GM18502 (cell line): ENCODE measurements around the gene C20orf141.

Source experiments
- ATAC-seq: cut with Tn5 transposase; IDR thresholded peaks from one replicate; pipeline ENCODE4 v1.9.1; 2021; ENCODE audit warnings: mild to moderate bottlenecking; ENCODE audit not compliant: unreplicated experiment, poor library complexity

C20orf141 gene

DNA sequence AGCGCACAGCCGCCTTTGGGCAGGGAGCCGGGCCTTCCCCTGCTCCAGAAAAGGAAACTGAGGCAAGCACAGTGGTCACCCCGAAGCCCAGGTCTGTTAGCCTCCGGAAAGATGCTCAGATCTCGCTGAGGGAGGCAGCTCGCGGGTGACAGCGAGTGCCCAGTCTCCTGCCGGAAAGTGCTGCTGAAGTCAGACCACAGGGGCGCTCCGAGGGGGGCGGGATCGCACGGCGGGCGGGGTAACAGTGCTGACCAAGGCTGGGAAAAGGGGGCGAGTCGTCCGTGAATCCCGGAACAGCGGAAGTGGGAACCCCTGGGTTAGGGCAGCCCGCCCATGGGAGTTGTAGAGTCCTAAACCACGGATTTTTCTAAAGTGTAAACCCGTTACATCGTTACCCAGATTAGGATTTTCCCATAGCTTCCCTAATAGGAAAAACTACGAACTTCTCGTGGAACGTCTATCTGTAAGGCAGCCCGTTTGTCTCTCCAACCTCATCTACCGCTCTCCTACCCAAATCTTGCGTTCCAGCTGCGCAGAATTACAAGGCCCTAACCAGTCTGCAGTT is 26.3 kb downstream of the C20orf141 start:
- ATAC-seq, result peak; percentile 31

DNA sequence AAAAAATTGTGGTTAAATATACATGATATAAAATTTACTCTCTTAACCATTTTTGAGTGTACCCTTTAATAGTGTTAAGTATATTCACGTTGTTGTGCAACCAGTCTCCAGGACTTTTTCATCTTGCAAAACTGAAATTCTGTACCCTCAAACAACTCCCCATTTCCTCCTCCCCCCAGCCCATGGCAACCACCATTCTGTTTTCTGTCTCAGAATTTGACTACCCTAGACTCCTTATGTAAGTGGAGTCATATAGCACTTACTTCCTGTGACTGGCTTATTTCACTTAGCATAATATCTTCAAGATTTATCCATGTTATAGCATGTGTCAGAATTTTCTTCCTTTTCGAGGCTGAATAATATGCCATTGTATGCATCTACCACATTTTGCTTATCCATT is 30.8 kb downstream of the C20orf141 start:
- ATAC-seq, result no peak

DNA sequence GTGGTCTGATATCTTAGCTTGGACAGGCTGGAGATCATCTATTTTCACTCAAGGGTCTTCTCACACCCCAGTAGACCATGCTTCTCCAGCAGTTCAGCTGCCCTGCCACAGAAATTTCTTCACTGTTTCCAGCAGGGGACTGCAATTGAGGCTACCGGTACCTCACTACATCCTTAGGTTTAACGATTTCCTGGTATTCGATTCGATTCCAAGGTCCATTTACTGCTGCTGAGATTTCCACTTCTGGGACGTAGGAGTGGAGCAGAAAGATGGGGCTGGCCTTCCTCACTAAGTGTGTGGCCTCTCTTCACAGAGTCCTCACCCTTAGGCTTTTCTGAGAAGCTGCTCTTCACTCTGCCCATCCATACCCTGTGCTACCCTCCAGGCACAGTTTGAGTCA is 31.9 kb downstream of the C20orf141 start:
- ATAC-seq, result no peak

DNA sequence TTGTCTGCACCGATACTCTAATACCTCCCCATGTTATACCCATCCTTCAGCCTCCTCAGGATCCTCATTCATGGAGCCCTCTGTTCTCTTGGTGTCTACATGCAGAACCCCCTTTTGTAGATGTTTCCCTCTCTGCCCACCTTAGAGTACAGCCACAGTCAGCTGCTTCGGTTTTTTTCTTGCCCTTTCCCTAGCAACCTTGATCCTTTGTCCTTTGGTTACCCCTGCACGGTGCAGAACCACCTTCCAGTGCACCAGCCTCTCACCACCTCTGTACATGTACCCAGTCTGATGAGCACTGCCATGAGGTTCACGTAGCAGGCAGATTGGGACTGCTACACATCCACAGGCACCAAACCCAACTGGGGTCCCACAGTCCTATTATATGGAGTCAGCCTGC is 33.0 kb downstream of the C20orf141 start:
- ATAC-seq, result no peak

DNA sequence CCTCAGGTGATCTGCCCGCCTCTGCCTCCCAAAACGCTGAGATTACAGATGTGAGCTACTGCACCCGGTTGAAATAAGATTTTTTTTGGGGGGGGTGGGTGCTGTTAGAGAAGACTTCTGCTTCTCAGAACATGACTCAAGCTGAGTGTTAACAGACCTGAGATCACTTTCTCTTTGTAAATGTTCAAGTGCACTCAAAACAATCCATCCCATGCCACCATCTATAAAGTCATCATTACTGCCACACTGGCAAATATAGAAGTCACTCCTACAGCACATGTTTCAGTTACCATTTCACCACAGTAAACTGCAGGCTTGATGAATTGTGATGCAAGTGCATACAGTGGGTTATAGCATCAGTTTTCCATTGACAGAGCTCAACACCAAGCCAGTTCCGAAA is 34.7 kb downstream of the C20orf141 start:
- no peak for ATAC-seq

DNA sequence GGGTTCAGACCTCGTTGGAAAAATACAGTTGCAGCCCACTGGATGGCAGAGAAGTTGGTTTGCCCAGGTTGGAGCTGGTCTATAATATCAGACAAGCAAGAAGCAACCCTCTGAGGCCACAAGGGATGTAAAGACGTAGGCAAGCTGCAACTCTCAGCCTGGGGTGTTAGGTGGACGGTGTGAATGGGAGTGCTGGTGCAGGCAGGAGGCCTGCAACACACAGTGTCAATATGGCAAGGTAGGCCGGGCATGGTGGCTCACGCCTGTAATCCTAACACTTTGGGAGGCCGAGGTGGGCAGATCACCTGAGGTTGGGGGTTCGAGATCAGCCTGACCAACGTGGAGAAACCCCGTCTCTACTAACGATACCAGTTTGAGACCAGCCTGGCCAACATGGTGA is 36.3 kb downstream of the C20orf141 start:
- ATAC-seq, result no peak

DNA sequence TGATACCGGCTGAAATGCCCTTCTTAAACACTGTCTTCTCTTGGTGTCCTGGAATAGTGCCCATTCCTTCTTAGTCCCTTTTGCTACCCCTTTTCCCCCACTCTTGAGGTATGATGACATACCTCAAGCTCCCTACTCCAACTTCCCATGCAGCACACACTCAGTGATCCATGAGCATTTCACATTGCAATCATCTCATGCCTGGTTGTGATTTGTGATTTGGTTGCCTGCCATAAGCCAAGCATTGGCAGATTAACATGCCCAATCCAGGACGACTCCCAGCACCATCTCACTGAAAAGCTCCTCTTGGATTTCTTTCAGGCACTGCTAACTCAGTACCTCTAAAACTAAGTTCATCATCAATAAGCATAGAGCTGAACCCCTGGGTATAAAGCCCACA is 43.8 kb downstream of the C20orf141 start:
- ATAC-seq, result no peak

DNA sequence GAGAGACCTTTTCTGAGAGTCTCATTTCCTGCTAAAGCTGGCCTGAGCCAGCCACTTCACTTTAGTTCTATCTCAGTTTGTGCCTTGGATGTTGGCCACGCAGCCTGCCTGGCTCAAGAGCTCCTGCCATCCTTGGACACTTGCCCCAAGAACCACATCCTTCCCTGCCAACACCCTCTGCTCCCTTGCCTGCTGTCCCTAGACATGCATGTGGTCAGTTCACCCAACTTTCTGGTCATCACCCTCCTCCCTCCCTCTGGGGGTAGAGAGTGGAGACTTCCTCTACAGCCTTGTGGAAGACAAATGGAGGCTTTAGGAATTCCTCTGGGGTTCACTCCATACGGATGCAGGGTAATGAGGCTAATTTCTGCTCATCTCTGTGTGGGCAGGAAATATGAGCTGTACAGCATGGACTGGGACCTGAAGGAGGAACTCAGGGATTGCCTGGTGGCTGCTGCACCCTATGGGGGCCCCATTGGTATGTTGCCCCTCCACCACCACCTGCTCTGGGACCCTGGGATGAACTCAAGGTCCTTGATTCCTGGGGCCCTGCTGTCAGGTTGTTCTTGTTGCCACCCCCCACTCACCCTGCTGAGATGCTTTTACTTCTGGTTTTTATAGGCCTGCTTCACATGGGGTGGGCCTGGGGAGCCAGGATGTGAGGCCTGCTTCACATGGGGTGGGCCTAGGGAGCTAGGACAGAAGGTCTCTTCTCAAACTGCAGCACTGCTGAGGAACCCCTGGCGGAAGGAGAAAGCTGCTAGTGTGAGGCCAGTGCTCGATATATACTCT is 44.7 kb downstream of the C20orf141 start:
- ATAC-seq, result no peak

DNA sequence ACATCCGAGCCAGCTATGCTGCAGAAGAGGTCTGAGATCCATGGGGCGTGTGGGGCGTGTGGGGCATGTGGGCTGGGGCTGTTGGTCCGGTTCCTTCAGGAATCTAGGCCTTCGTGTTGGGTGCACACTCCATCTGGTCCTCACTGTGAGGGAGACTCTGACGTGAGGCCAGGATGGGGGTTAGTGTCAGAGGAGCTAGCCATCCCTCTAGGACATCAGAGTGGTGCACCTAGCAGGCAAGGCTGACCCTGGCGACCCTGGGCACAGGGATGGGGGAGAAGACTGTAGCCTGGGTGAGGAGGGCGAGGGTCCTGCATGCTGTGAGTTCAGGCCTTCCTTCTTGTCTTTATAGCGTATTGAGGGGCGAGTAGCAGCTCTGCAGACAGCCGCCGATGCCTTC is 49.8 kb downstream of the C20orf141 start:
- no peak for ATAC-seq

DNA sequence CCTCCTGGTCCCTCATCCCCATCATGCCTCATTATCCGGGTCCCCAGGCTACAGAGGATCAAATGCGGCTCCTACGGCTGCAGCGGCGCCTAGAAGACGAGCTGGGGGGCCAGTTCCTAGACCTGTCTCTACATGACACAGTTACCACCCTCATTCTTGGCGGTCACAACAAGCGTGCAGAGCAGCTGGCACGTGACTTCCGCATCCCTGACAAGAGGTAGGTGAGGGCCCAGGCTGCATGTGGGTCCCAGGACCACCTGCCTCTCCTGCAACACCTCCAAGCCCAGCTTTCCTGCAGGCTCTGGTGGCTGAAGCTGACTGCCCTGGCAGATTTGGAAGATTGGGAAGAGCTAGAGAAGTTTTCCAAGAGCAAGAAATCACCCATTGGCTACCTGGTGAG is 50.3 kb downstream of the C20orf141 start:
- no peak for ATAC-seq
